Measurements from ENCODE around the gene PSMC4. TPM values are rescaled to one million over a fixed set of nuclear protein-coding genes. Genes with fewer than 3 reads are reported as not detected.

The PSMC4 gene
- polyA plus RNA-seq, 1 donor: 73.7 TPM

DNA sequence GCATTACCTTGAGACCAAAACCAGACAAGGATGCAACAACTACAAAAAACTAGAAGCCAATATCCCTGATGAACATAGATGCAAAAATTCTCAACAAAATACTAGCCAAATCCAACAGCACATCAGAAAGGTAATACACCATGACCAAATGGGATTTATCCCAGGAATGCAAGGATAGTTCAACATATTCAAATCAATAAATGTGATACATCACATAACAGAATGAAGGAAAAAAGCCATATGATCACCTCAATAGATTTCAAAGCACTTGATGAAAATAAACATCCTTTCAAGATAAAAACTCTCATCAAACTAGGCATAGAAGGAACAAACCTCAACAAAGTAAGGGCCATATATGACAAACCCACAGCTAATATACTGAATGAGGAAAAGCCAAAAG is 15.7 kb downstream of the PSMC4 start:
- no peaks in the 10 kb centered on the region for H3K27me3 ChIP-seq (ENCODE audit: control insufficient read depth, insufficient read depth, low read length)
- no peak overlapping the region for H3K4me3 ChIP-seq (ENCODE audit: low read length)
- H3K4me1 ChIP-seq (ENCODE audit: control insufficient read depth, insufficient read depth, low read length): no peaks in the 10 kb centered on the region
- DNase-seq: no peak
- H3K9me3 ChIP-seq (ENCODE audit: control insufficient read depth, low read depth, low read length): peaks cover 43% of the 10 kb centered on the region
- H3K27ac ChIP-seq (ENCODE audit: low read length): no peak overlapping the region
- peaks cover 5% of the 10 kb centered on the region for H3K36me3 ChIP-seq (ENCODE audit: control insufficient read depth, insufficient read depth, low read length)

DNA sequence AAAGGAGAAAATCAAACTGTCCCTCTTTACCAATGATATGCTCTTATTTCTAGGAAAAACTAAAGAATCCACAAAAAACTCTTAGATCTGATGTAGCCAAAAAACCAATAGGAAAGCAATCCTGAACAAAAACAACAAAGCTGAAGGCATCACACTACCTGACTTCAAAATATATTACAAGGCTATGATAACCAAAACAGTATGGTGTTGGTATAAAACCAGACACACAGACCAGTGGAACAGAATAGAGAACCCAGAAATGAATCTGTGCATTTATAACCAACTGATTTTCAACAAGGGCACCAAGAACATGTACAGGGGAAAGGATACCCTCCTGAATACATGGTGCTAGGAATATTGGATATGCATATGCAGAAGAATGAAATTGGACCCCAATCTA is 16.2 kb downstream of the PSMC4 start:
- DNase-seq: no peak
- peaks cover 43% of the 10 kb centered on the region for H3K9me3 ChIP-seq (ENCODE audit: control insufficient read depth, low read depth, low read length)
- H3K27me3 ChIP-seq (ENCODE audit: control insufficient read depth, insufficient read depth, low read length): no peaks in the 10 kb centered on the region

DNA sequence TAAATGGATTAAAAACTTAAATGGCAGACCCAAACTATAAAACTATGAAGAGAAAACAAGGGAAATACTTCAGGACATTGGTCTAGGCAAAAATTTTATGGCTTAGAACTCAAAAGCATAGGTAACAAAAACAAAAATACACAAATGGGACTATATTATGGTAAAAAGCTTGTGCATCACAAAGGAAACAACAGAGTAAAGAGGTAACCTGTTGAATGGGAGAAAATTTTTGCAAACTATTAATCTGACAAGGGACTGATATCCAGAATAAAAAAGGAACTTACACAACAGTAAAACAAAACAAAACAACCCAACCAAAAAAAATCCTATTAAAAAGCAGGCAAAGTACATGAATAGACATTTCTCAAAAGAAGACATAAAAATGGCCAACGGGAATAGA is 16.6 kb downstream of the PSMC4 start:
- DNase-seq: no peak
- H3K4me3 ChIP-seq (ENCODE audit: low read length): no peak overlapping the region
- H3K9me3 ChIP-seq (ENCODE audit: control insufficient read depth, low read depth, low read length): peaks cover 43% of the 10 kb centered on the region
- WGBS (ENCODE audit: insufficient coverage, low lambda C conversion rate): 100% methylated on average over 1 of the region's 1 CpG
- no peak overlapping the region for H3K27ac ChIP-seq (ENCODE audit: low read length)
- peaks cover 2% of the 10 kb centered on the region for H3K36me3 ChIP-seq (ENCODE audit: control insufficient read depth, insufficient read depth, low read length)
- H3K27me3 ChIP-seq (ENCODE audit: control insufficient read depth, insufficient read depth, low read length): no peaks in the 10 kb centered on the region
- no peaks in the 10 kb centered on the region for H3K4me1 ChIP-seq (ENCODE audit: control insufficient read depth, insufficient read depth, low read length)

More for the DNA sequence above, 16.2 kb downstream of the PSMC4 start:
- no peaks in the 10 kb centered on the region for H3K4me1 ChIP-seq (ENCODE audit: control insufficient read depth, insufficient read depth, low read length)
- H3K36me3 ChIP-seq (ENCODE audit: control insufficient read depth, insufficient read depth, low read length): peaks cover 2% of the 10 kb centered on the region
- H3K27ac ChIP-seq (ENCODE audit: low read length): no peak overlapping the region
- H3K4me3 ChIP-seq (ENCODE audit: low read length): no peak overlapping the region

DNA sequence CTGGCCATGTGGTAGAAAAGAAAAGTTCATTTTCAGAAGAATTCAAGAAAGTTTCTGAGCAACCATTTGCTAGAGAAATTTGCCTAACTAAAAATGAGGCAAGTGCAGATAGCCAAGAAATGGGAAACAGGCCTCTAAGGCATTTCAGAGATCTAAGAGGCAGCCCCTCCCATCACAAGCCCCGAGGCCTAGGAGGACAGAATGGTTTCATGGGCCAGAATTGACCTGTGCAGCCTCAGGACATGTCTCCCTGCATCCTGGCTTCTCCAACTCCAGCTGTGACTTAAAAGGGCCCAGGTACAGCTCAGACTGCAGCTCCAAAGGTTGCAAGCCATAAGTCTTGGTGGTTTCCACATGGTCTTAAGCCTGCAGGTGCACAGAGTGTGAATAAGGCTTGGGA is 22.6 kb downstream of the PSMC4 start:
- Histone ChIP-seq H3K4me1 (ENCODE audit: control insufficient read depth, insufficient read depth, low read length) (peaks cover 12% of the 10 kb centered on the region), H3K36me3 (ENCODE audit: control insufficient read depth, insufficient read depth, low read length) (no peaks in the 10 kb centered on the region), H3K4me3 (ENCODE audit: low read length) (no peak overlapping the region), H3K27ac (ENCODE audit: low read length) (peak overlapping the region; percentile 56), H3K9me3 (ENCODE audit: control insufficient read depth, low read depth, low read length) (no peaks in the 10 kb centered on the region), H3K27me3 (ENCODE audit: control insufficient read depth, insufficient read depth, low read length) (no peaks in the 10 kb centered on the region)
- WGBS (ENCODE audit: insufficient coverage, low lambda C conversion rate): no CpG with 5 or more reads among the region's 1 CpG
- no peak for DNase-seq

DNA sequence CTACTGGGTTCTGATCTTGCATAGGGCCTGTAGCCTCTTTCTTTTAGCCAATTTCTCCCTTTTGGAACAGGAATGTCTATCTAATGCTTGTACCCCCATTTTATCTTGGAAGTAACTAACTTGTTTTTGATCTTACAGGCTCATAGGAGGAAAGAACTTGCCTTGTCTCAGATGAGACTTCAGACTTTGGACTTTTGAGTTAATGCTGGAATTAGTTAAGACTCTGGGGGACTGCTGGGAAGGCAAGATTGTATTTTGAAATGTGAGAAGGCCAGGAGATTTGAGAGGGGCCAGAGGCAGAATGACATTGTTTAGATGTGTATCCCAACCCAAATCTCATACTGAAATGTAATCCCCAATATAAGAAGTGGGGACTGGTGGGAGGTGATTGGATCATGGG is 23.4 kb downstream of the PSMC4 start:
- Histone ChIP-seq H3K27me3 (ENCODE audit: control insufficient read depth, insufficient read depth, low read length) (no peaks in the 10 kb centered on the region), H3K36me3 (ENCODE audit: control insufficient read depth, insufficient read depth, low read length) (no peaks in the 10 kb centered on the region), H3K4me1 (ENCODE audit: control insufficient read depth, insufficient read depth, low read length) (peaks cover 12% of the 10 kb centered on the region), H3K9me3 (ENCODE audit: control insufficient read depth, low read depth, low read length) (no peaks in the 10 kb centered on the region), H3K27ac (ENCODE audit: low read length) (peak overlapping the region; percentile 56), H3K4me3 (ENCODE audit: low read length) (no peak overlapping the region)
- DNase-seq: peak in 1 of 2 donors; percentile 75

DNA sequence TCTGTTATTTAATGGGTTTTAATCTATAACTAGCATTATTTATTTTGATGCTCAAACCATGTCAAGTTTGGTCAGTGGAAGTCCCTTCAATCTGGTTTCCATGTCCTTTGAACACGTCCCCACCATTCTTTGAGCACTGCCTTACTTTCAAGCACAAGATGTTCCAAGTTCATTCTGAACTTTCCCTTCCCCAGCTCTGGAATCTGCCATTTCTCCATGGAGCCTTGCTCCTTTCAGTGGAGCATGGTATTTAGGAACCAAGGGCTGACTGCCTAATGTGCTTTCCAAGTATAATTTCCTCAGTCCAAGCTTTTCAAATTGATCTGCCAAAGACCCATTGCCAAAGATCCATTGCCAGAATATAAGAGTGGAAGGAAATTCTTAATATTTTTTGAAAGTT is 24.8 kb downstream of the PSMC4 start:
- H3K27ac ChIP-seq (ENCODE audit: low read length): no peak overlapping the region
- no peaks in the 10 kb centered on the region for H3K9me3 ChIP-seq (ENCODE audit: control insufficient read depth, low read depth, low read length)
- no peaks in the 10 kb centered on the region for H3K36me3 ChIP-seq (ENCODE audit: control insufficient read depth, insufficient read depth, low read length)
- no peak for DNase-seq
- H3K27me3 ChIP-seq (ENCODE audit: control insufficient read depth, insufficient read depth, low read length): no peaks in the 10 kb centered on the region
- WGBS (ENCODE audit: insufficient coverage, low lambda C conversion rate): 60% methylated on average over 1 of the region's 1 CpG
- H3K4me1 ChIP-seq (ENCODE audit: control insufficient read depth, insufficient read depth, low read length): peaks cover 12% of the 10 kb centered on the region
- peak overlapping the region; percentile 81 for H3K4me3 ChIP-seq (ENCODE audit: low read length)

DNA sequence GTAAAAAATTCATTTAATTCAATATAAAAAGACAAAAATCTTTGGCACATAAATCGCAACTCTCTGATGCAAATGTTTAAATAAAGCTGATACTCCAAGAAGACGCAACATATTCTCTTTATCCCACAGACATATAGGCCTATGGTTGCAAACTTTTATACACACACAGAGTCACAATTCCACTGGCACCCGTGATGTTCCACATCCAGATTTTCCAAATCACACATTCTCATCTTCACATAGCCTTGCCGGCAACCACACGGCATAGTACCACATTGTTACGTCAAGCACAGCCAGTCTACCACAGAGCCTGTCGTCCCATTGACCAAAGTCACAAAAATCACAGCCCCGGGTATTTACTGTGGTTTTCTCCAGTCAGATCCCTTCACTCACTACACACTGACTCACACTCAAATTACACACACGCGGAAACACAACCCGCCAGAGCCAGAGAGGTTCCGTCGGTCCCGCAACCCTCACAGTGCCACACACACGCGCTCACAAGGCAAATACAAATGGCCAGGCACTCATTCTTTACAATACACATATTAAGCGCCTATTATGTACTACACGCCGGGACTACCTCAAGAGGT is 25.3 kb downstream of the PSMC4 start:
- H3K9me3 ChIP-seq (ENCODE audit: control insufficient read depth, low read depth, low read length): no peaks in the 10 kb centered on the region
- WGBS (ENCODE audit: insufficient coverage, low lambda C conversion rate): no CpG with 5 or more reads among the region's 19 CpGs
- H3K4me1 ChIP-seq (ENCODE audit: control insufficient read depth, insufficient read depth, low read length): peaks cover 12% of the 10 kb centered on the region
- peak in 1 of 2 donors; percentile 10 for DNase-seq
- peak overlapping the region; percentile 87 for H3K27ac ChIP-seq (ENCODE audit: low read length)
- no peaks in the 10 kb centered on the region for H3K36me3 ChIP-seq (ENCODE audit: control insufficient read depth, insufficient read depth, low read length)
- peak overlapping the region; percentile 81 for H3K4me3 ChIP-seq (ENCODE audit: low read length)
- H3K27me3 ChIP-seq (ENCODE audit: control insufficient read depth, insufficient read depth, low read length): no peaks in the 10 kb centered on the region

DNA sequence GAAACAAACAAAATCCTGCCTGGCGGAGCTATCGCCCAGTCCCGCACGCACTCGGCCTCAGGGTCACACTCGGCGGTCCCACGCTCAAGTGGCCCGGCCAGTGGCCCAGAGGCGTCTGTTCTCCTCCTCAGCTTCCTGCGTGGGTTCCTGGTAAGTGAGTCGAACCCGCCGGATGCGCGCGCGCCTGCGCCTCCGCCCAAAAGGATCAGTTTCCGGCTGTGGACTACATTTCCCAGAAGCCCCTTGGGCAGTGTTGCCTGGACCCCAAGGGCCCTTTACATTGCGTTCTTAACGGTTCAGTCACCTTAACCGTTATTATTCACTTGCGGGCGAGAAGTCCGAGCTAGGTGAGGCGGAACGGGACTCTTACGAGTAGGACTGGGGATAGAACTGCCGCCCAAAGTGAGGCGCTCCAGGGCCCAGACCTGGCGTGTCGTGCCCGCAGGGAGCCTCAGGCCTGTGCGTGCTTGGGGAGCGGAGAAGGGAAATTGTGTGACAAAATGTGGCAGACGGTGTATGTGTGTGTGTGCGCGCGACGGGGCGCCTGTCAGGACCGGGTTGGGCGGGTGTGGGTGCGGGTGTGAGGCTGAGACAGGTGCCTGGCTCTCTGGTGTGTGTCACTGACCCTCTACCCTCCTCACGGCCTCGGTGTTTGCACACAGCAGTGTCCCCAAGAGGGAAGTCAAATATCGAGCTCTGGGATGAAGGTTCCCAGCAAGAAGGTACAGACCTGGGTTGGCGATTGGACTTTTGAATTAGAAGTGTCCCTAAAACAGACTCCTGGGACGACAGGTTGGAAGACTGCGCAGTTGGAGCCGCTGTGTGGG is 26.1 kb downstream of the PSMC4 start, which contains the start of gene ZNF546:
Gene ZNF546, plus strand, starts transcription at position 250 of the 827 bp plus-strand sequence. CDS start 1,267 bp downstream, outside the sequence.
- Histone ChIP-seq H3K4me1 (ENCODE audit: control insufficient read depth, insufficient read depth, low read length) (peaks cover 12% of the 10 kb centered on the region), H3K27ac (ENCODE audit: low read length) (peak within 1 kb of the TSS; percentile 87), H3K36me3 (ENCODE audit: control insufficient read depth, insufficient read depth, low read length) (no peaks in the 10 kb centered on the region), H3K27me3 (ENCODE audit: control insufficient read depth, insufficient read depth, low read length) (no peaks in the 10 kb centered on the region), H3K9me3 (ENCODE audit: control insufficient read depth, low read depth, low read length) (no peaks in the 10 kb centered on the region), H3K4me3 (ENCODE audit: low read length) (peak within 1 kb of the TSS; percentile 81)
- no CpG with 5 or more reads among the region's 53 CpGs for WGBS (ENCODE audit: insufficient coverage, low lambda C conversion rate)
- peak; percentile 89 to 95 for DNase-seq

DNA sequence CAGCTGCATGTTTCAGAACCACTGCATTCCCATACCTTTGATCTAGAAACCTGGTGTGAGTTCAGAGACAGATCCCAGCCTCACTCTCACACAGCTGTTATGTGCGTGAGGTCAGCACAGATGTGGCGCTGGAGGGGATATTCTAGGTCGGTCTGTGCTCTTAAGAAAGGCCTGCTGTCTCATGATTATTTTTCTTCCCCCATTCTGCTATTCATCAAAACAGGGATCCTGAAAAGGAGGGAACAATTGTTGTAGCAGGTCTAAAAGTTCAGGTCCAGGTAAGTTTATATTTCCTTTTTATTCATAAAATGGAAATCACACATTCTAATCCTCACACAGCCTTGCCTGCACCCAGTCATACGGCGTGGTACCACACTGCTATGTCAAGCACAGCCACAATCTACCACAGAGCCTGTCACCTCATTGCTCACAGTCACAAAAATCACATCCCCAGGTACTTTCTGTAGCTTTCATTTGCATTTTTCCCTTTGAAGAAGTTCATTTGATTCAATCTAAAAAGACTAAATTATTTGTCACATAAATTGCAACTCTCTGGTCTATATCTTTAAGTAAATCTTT is 26.8 kb downstream of the PSMC4 start:
- no peaks in the 10 kb centered on the region for H3K9me3 ChIP-seq (ENCODE audit: control insufficient read depth, low read depth, low read length)
- H3K4me1 ChIP-seq (ENCODE audit: control insufficient read depth, insufficient read depth, low read length): peaks cover 12% of the 10 kb centered on the region
- no peaks in the 10 kb centered on the region for H3K36me3 ChIP-seq (ENCODE audit: control insufficient read depth, insufficient read depth, low read length)
- DNase-seq: no peak
- no peaks in the 10 kb centered on the region for H3K27me3 ChIP-seq (ENCODE audit: control insufficient read depth, insufficient read depth, low read length)
- peak overlapping the region; percentile 81 for H3K4me3 ChIP-seq (ENCODE audit: low read length)
- H3K27ac ChIP-seq (ENCODE audit: low read length): no peak overlapping the region
- 100% methylated on average over 2 of the region's 5 CpGs for WGBS (ENCODE audit: insufficient coverage, low lambda C conversion rate)

DNA sequence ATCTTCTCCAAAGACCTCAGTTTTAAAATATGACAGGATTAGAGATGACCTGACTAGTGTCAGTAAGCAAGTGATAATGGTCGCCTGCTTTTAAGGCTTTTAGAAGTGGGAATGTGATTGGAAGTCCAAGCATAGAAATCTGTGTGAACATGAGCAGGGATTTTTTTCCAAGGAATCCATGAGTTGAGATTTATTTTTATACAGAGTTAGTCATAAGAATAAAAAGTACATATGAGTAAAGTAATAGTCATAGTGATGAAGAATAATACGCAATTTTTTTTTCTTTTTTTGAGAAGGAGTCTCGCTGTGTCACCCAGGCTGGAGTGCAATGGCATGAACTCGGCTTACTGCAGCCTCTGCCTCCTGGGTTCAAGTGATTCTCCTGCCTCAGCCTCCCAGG is 27.5 kb downstream of the PSMC4 start:
- H3K4me3 ChIP-seq (ENCODE audit: low read length): no peak overlapping the region
- no peak for DNase-seq
- peaks cover 12% of the 10 kb centered on the region for H3K4me1 ChIP-seq (ENCODE audit: control insufficient read depth, insufficient read depth, low read length)
- no peak overlapping the region for H3K27ac ChIP-seq (ENCODE audit: low read length)
- H3K27me3 ChIP-seq (ENCODE audit: control insufficient read depth, insufficient read depth, low read length): no peaks in the 10 kb centered on the region
- WGBS (ENCODE audit: insufficient coverage, low lambda C conversion rate): 100% methylated on average over 2 of the region's 4 CpGs
- H3K9me3 ChIP-seq (ENCODE audit: control insufficient read depth, low read depth, low read length): no peaks in the 10 kb centered on the region
- H3K36me3 ChIP-seq (ENCODE audit: control insufficient read depth, insufficient read depth, low read length): no peaks in the 10 kb centered on the region

Data from large intestine (tissue), 3 donors.